Prostate gland (tissue), 2 donors: ENCODE results near the gene CDC14B.

Source experiments
- POLR2AphosphoS5 ChIP-seq: sonication (generic); formaldehyde crosslinking; IDR thresholded peaks from one replicate; pipeline ENCODE4 v1.6.1; 2017; ENCODE audit warnings: antibody characterized with exemption
- TF ChIP-seq, protein P1 (sequence below), 4 experiments: fragments of 200-600 bp in 2 of 4; fragments of 450-650 bp in 2 of 4; sonication (generic) in 2 of 4; IDR thresholded peaks; 1 replicate in 3 of 4; 2 replicates in 1 of 4; pipeline ENCODE4 v1.5.1; 2016 to 2019; ENCODE audit warnings: antibody characterized with exemption in 4 of 4, mild to moderate bottlenecking in 2 of 4, moderate library complexity in 2 of 4

- TF ChIP-seq POLR2AphosphoS5: no peak
- TF ChIP-seq, protein P1, sequence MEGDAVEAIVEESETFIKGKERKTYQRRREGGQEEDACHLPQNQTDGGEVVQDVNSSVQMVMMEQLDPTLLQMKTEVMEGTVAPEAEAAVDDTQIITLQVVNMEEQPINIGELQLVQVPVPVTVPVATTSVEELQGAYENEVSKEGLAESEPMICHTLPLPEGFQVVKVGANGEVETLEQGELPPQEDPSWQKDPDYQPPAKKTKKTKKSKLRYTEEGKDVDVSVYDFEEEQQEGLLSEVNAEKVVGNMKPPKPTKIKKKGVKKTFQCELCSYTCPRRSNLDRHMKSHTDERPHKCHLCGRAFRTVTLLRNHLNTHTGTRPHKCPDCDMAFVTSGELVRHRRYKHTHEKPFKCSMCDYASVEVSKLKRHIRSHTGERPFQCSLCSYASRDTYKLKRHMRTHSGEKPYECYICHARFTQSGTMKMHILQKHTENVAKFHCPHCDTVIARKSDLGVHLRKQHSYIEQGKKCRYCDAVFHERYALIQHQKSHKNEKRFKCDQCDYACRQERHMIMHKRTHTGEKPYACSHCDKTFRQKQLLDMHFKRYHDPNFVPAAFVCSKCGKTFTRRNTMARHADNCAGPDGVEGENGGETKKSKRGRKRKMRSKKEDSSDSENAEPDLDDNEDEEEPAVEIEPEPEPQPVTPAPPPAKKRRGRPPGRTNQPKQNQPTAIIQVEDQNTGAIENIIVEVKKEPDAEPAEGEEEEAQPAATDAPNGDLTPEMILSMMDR (IDR thresholded peaks at IDR 0.05): no peak
Measured at GRCh38 chr9:96523374-96523773, 96.3 kb downstream of the CDC14B start.
